H9 (cell line): ENCODE results near the gene FNDC3B. TPM values are rescaled to one million over a fixed set of nuclear protein-coding genes. Genes with fewer than 3 reads are reported as not detected.

ENCODE experiments used
- DNase-seq: peaks from one replicate; pipeline ENCODE4 v3.0.0-alpha.2; 2017
- H2AFZ ChIP-seq: one replicate; pipeline ENCODE4 v1.6.1; 2013; ENCODE audit warnings: mild to moderate bottlenecking, low read length, control low read depth, moderate library complexity
- H2AK5ac ChIP-seq: 2 replicates; pipeline ENCODE4 v1.6.1; 2013; ENCODE audit warnings: low read length, control low read depth, mixed read lengths; ENCODE audit not compliant: insufficient read length
- H2BK120ac ChIP-seq: one replicate; pipeline ENCODE4 v1.6.1; 2013; ENCODE audit warnings: low read depth, mild to moderate bottlenecking, low read length, control low read depth, inconsistent platforms; ENCODE audit not compliant: poor library complexity, severe bottlenecking
- H2BK12ac ChIP-seq: 2 replicates; pipeline ENCODE4 v1.6.1; 2013; ENCODE audit warnings: low read length, control low read depth, mixed read lengths, low read depth; ENCODE audit not compliant: insufficient read length
- H2BK15ac ChIP-seq: 2 replicates; pipeline ENCODE4 v1.6.1; 2013; ENCODE audit warnings: low read depth, low read length, control low read depth
- H2BK20ac ChIP-seq: one replicate; pipeline ENCODE4 v1.6.1; 2013; ENCODE audit warnings: low read depth, mild to moderate bottlenecking, low read length, control low read depth, inconsistent platforms; ENCODE audit not compliant: poor library complexity, severe bottlenecking
- H2BK5ac ChIP-seq: 2 replicates; pipeline ENCODE4 v1.6.1; 2013; ENCODE audit warnings: low read length, control low read depth, mixed read lengths; ENCODE audit not compliant: insufficient read length
- H3K14ac ChIP-seq: 2 replicates; pipeline ENCODE4 v1.6.1; 2013; ENCODE audit warnings: low read length, control low read depth; ENCODE audit not compliant: insufficient read depth
- H3K18ac ChIP-seq: 2 replicates; pipeline ENCODE4 v1.6.1; 2013; ENCODE audit warnings: low read depth, mild to moderate bottlenecking, mixed read lengths, low read length, control low read depth; ENCODE audit not compliant: insufficient read length
- H3K23ac ChIP-seq: 2 replicates; pipeline ENCODE4 v1.6.1; 2013; ENCODE audit warnings: low read length, control low read depth, mixed read lengths, low read depth; ENCODE audit not compliant: insufficient read length
- H3K23me2 ChIP-seq: 2 replicates; pipeline ENCODE4 v1.6.1; 2013; ENCODE audit warnings: low read depth, mild to moderate bottlenecking, mixed read lengths, low read length, control low read depth; ENCODE audit not compliant: insufficient read length, poor library complexity, severe bottlenecking
- H3K27ac ChIP-seq: 2 replicates; pipeline ENCODE4 v1.5.1; 2013; ENCODE audit warnings: low read length, control low read depth, mixed read lengths, low read depth; ENCODE audit not compliant: insufficient read length
- H3K27me3 ChIP-seq: 2 replicates; pipeline ENCODE4 v1.6.1; 2013; ENCODE audit warnings: low read length, control low read depth, inconsistent platforms; ENCODE audit not compliant: insufficient read depth
- H3K4ac ChIP-seq: 2 replicates; pipeline ENCODE4 v1.6.1; 2013; ENCODE audit warnings: low read depth, mild to moderate bottlenecking, control low read depth, inconsistent platforms, low read length, moderate library complexity
- H3K4me1 ChIP-seq: 2 replicates; pipeline ENCODE4 v1.6.1; 2013; ENCODE audit warnings: low read length, control low read depth, inconsistent platforms; ENCODE audit not compliant: insufficient read depth
- H3K4me2 ChIP-seq: 2 replicates; pipeline ENCODE4 v1.6.1; 2013; ENCODE audit warnings: low read length, control low read depth, mixed read lengths; ENCODE audit not compliant: insufficient read length, insufficient read depth
- H3K56ac ChIP-seq: 2 replicates; pipeline ENCODE4 v1.6.1; 2013; ENCODE audit warnings: low read depth, mild to moderate bottlenecking, mixed read lengths, low read length, control low read depth; ENCODE audit not compliant: insufficient read length
- H3K79me1 ChIP-seq: 2 replicates; pipeline ENCODE4 v1.6.1; 2013; ENCODE audit warnings: low read depth, mild to moderate bottlenecking, moderate library complexity, low read length, control low read depth, inconsistent platforms; ENCODE audit not compliant: insufficient read depth, poor library complexity, severe bottlenecking
- H3K79me2 ChIP-seq: 2 replicates; pipeline ENCODE4 v1.6.1; 2013; ENCODE audit warnings: low read length, control low read depth, inconsistent platforms; ENCODE audit not compliant: insufficient read depth
- H3K9ac ChIP-seq: 2 replicates; pipeline ENCODE4 v1.6.1; 2013; ENCODE audit warnings: low read length, control low read depth, mixed read lengths; ENCODE audit not compliant: insufficient read length; ENCODE audit errors: extremely low read depth
- H3K9me3 ChIP-seq: one replicate; pipeline ENCODE4 v1.6.1; 2013; ENCODE audit warnings: low read depth, low read length, inconsistent platforms; ENCODE audit not compliant: control insufficient read depth
- H3T11ph ChIP-seq: one replicate; pipeline ENCODE4 v1.6.1; 2013; ENCODE audit warnings: mild to moderate bottlenecking, low read length, control low read depth, inconsistent platforms
- H4K20me1 ChIP-seq: one replicate; pipeline ENCODE4 v1.6.1; 2013; ENCODE audit not compliant: control insufficient read depth, insufficient read length, insufficient read depth
- H4K5ac ChIP-seq: 2 replicates; pipeline ENCODE4 v1.6.1; 2013; ENCODE audit warnings: low read depth, mild to moderate bottlenecking, mixed read lengths, low read length, control low read depth; ENCODE audit not compliant: insufficient read length
- H4K8ac ChIP-seq: replicated peaks from 2 replicates; pipeline ENCODE4 v1.6.1; 2013; ENCODE audit warnings: low read length, control low read depth, mixed read lengths, low read depth; ENCODE audit not compliant: insufficient read length
- H4K91ac ChIP-seq: 2 replicates; pipeline ENCODE4 v1.6.1; 2013; ENCODE audit warnings: low read depth, mild to moderate bottlenecking, moderate library complexity, mixed read lengths, low read length, control low read depth; ENCODE audit not compliant: insufficient read length
- H3K27ac Mint-ChIP-seq, 3 experiments: 2 replicates in 2 of 3; 3 replicates in 1 of 3; pipeline ENCODE4 v1.8.0; 2020 to 2021; ENCODE audit warnings: mixed read lengths in 3 of 3, mild to moderate bottlenecking in 1 of 3, moderate library complexity in 1 of 3
- H3K27me3 Mint-ChIP-seq: 2 replicates; pipeline ENCODE4 v1.8.0; 2021; ENCODE audit warnings: low read depth, mild to moderate bottlenecking, moderate library complexity, mixed read lengths
- H3K36me3 Mint-ChIP-seq, 3 experiments: 2 replicates in 2 of 3; 3 replicates in 1 of 3; pipeline ENCODE4 v1.8.0; 2020 to 2021; ENCODE audit warnings: low read depth in 3 of 3, mixed read lengths in 3 of 3; ENCODE audit not compliant: insufficient read depth in 1 of 3
- H3K4me1 Mint-ChIP-seq, 2 experiments: 2 replicates each; pipeline ENCODE4 v1.8.0; 2020; ENCODE audit warnings: mixed read lengths in 2 of 2
- H3K4me3 Mint-ChIP-seq, 2 experiments: 2 replicates in 1 of 2; 3 replicates in 1 of 2; pipeline ENCODE4 v1.8.0; 2020 to 2021; ENCODE audit warnings: mild to moderate bottlenecking in 2 of 2, mixed read lengths in 2 of 2, moderate library complexity in 1 of 2
- H3K9me3 Mint-ChIP-seq, 2 experiments: 2 replicates in 1 of 2; 3 replicates in 1 of 2; pipeline ENCODE4 v1.8.0; 2020; ENCODE audit warnings: mild to moderate bottlenecking in 2 of 2, mixed read lengths in 2 of 2, moderate library complexity in 1 of 2
- WGBS: extraction: QIAGEN DNeasy Blood & Tissue Kit; methylation state at CpG from one replicate; pipeline ENCODE4 v1.1.7; 2013; ENCODE audit warnings: missing lambda C conversion rate, low lambda C conversion rate, mixed read lengths; ENCODE audit not compliant: insufficient read length; ENCODE audit errors: extremely low coverage; 5-methylcytosine and 5-hydroxymethylcytosine counted together
- total RNA-seq: library from RNA; stranded (reverse); gene quantifications from 2 replicates; pipeline ENCODE4 v1.2.1, GENCODE V29; 2021
- TF ChIP-seq, protein P1 (sequence below): fragments of 200-600 bp; sonication (generic); conservative IDR thresholded peaks from 3 replicates; pipeline ENCODE4 v1.8.0; 2021; ENCODE audit warnings: antibody characterized with exemption, mild to moderate bottlenecking

The FNDC3B gene
- total RNA-seq, 1 experiment from 2014 or later, result 43.8 TPM

DNA sequence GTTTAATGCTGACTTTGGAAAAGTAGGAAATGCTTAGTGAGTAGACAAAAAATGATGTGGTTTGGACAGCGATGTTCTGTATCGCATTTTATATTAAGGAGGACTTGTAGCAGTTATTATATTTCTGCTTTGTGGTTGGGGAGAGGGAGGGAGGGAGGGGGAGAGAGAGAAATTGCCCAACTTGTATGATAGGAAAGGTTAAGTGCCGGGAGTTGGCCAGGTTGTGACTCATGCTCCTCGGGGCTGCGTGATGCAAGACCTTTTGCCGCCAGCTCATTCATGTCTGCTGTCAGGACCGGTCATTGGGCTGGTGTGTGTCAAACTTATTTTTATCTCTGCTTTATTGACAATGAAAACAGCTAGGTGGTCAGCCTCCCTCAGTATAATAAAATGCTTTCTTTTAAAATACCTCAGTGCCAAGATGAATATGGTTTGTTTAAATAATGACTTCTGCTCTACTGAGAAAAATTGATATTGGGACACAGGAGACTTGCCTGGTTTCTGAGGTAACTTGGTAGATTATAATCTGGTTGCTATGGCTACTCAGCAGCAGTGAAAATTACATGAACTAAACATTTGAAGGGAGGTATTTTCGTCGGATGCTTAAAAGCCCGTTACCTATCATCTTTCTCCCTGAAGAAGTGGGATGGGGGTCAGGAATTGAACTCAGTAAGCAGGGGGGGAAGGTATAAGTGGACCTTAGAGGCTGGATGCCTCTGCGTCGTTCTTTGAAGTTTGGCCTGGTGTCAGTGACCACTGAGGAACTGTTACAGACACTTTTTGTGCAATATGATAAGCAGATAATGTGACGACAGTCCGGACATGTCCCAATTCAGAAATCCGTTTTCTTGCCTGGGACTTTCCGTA is 90.7 kb downstream of the FNDC3B start:
- TF ChIP-seq, protein P1, sequence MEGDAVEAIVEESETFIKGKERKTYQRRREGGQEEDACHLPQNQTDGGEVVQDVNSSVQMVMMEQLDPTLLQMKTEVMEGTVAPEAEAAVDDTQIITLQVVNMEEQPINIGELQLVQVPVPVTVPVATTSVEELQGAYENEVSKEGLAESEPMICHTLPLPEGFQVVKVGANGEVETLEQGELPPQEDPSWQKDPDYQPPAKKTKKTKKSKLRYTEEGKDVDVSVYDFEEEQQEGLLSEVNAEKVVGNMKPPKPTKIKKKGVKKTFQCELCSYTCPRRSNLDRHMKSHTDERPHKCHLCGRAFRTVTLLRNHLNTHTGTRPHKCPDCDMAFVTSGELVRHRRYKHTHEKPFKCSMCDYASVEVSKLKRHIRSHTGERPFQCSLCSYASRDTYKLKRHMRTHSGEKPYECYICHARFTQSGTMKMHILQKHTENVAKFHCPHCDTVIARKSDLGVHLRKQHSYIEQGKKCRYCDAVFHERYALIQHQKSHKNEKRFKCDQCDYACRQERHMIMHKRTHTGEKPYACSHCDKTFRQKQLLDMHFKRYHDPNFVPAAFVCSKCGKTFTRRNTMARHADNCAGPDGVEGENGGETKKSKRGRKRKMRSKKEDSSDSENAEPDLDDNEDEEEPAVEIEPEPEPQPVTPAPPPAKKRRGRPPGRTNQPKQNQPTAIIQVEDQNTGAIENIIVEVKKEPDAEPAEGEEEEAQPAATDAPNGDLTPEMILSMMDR, result no peak
- peaks cover 47 to 51% of the 10 kb centered on the region in 2 experiments for H3K4me1 Mint-ChIP-seq
- H3K36me3 Mint-ChIP-seq, result peaks cover 2 to 25% (median 5%) of the 10 kb centered on the region in 3 experiments; a peak in 4 of 7 replicates
- peaks cover 12% of the 10 kb centered on the region; the same call in 1 of the 2 replicates for H3K79me2 ChIP-seq
- H2AFZ ChIP-seq, result no peak overlapping the region
- H2BK20ac ChIP-seq, result no peak overlapping the region
- no peak overlapping the region for H2BK120ac ChIP-seq
- H3K9ac ChIP-seq, result no peak overlapping the region
- no peak overlapping the region for H3T11ph ChIP-seq
- no peak overlapping the region for H3K4me3 Mint-ChIP-seq
- no peak overlapping the region for H3K27ac ChIP-seq
- peak overlapping the region; percentile 58 for H3K18ac ChIP-seq
- no peak overlapping the region for H4K8ac ChIP-seq
- H4K5ac ChIP-seq, result no peak overlapping the region
- H2BK5ac ChIP-seq, result peak overlapping the region; percentile 35
- no peaks in the 10 kb centered on the region for H3K79me1 ChIP-seq
- H3K27me3 ChIP-seq, result no peaks in the 10 kb centered on the region
- peak overlapping the region; percentile 44 for H4K91ac ChIP-seq
- no peak overlapping the region for H3K14ac ChIP-seq
- H3K56ac ChIP-seq, result no peak overlapping the region
- WGBS, result no CpG with 5 or more reads among the region's 16 CpGs
- peaks cover 13% of the 10 kb centered on the region for H3K4me1 ChIP-seq
- no peak overlapping the region for H3K4me2 ChIP-seq
- no peaks in the 10 kb centered on the region for H3K27me3 Mint-ChIP-seq
- no peaks in the 10 kb centered on the region for H3K23me2 ChIP-seq
- H2BK12ac ChIP-seq, result no peak overlapping the region
- no peak overlapping the region for H3K4ac ChIP-seq
- H3K27ac Mint-ChIP-seq, result peak overlapping the region; percentile 27 to 58 (median 49); a peak in 6 of 7 replicates
- no peaks in the 10 kb centered on the region for H4K20me1 ChIP-seq
- DNase-seq, result no peak
- no peaks in the 10 kb centered on the region for H3K9me3 ChIP-seq
- H3K9me3 Mint-ChIP-seq, result no peaks in the 10 kb centered on the region
- no peak overlapping the region for H2BK15ac ChIP-seq
- no peak overlapping the region for H3K23ac ChIP-seq
- no peak overlapping the region for H2AK5ac ChIP-seq
